ENCODE measurements around the gene PDE3A. TPM values are rescaled to one million over a fixed set of nuclear protein-coding genes. Genes with fewer than 3 reads are reported as not detected.

PDE3A gene
- total RNA-seq, 2 experiments from 2014 or later = not detected

GRCh38 chr12:20593611-20594010 lies 225.3 kb downstream of the PDE3A start:
- Mint-ChIP-seq H3K4me3 (no peak overlapping the region), H3K9me3 (no peaks in the 10 kb centered on the region), H3K4me1 (ENCODE audit: low read depth) (no peaks in the 10 kb centered on the region), H3K36me3 (ENCODE audit: low read depth) (no peaks in the 10 kb centered on the region), H3K27me3 (no peaks in the 10 kb centered on the region), H3K27ac (no peak overlapping the region)
- intact Hi-C loops (cut with micrococcal nuclease) = no loop called here
- no peak for ATAC-seq
- ChIA-PET POLR2A (no interaction called here), CTCF (no interaction called here)
- DNase-seq = no peak
- TF ChIP-seq CTCF (IDR thresholded peaks at IDR 0.05) = no peak

- Mint-ChIP-seq H3K27ac (no peak overlapping the region), H3K4me3 (no peak overlapping the region), H3K27me3 (no peaks in the 10 kb centered on the region), H3K36me3 (ENCODE audit: low read depth) (no peaks in the 10 kb centered on the region), H3K9me3 (no peaks in the 10 kb centered on the region), H3K4me1 (ENCODE audit: low read depth) (no peaks in the 10 kb centered on the region)
- ChIA-PET CTCF (no interaction called here), POLR2A (no interaction called here)
- TF ChIP-seq CTCF (IDR thresholded peaks at IDR 0.05) = no peak
- intact Hi-C loops (cut with micrococcal nuclease) = no loop called here
- ATAC-seq (no peak), DNase-seq (no peak)
Measured at GRCh38 chr12:20596061-20596460, 227.7 kb downstream of the PDE3A start.

- no peaks in the 10 kb centered on the region for H3K4me1 Mint-ChIP-seq (ENCODE audit: low read depth)
- no peaks in the 10 kb centered on the region for H3K36me3 Mint-ChIP-seq (ENCODE audit: low read depth)
- POLR2A ChIA-PET = no interaction called here
- CTCF ChIA-PET = no interaction called here
- no peaks in the 10 kb centered on the region for H3K27me3 Mint-ChIP-seq
- DNase-seq = no peak
- TF ChIP-seq CTCF (IDR thresholded peaks at IDR 0.05) = no peak
- no peak overlapping the region for H3K4me3 Mint-ChIP-seq
- no peak overlapping the region for H3K27ac Mint-ChIP-seq
- no peaks in the 10 kb centered on the region for H3K9me3 Mint-ChIP-seq
- intact Hi-C loops (cut with micrococcal nuclease) = no loop called here
- ATAC-seq = no peak
Measured at GRCh38 chr12:20599757-20600156, 231.4 kb downstream of the PDE3A start.

- Mint-ChIP-seq H3K9me3 (no peaks in the 10 kb centered on the region), H3K4me3 (no peak overlapping the region), H3K27ac (no peak overlapping the region), H3K36me3 (ENCODE audit: low read depth) (no peaks in the 10 kb centered on the region), H3K4me1 (ENCODE audit: low read depth) (no peaks in the 10 kb centered on the region), H3K27me3 (no peaks in the 10 kb centered on the region)
- ChIA-PET CTCF (no interaction called here), POLR2A (no interaction called here)
- ATAC-seq = no peak
- DNase-seq = no peak
- TF ChIP-seq CTCF (IDR thresholded peaks at IDR 0.05) = peak; percentile 18
- intact Hi-C loops (cut with micrococcal nuclease) = no loop called here
Measured at GRCh38 chr12:20601668-20602280, 233.4 kb downstream of the PDE3A start.

GRCh38 chr12:20602641-20603391 lies 234.5 kb downstream of the PDE3A start:
- no peaks in the 10 kb centered on the region for H3K27me3 Mint-ChIP-seq
- POLR2A ChIA-PET = no interaction called here
- intact Hi-C loops (cut with micrococcal nuclease) = no loop called here
- no peaks in the 10 kb centered on the region for H3K4me1 Mint-ChIP-seq (ENCODE audit: low read depth)
- H3K27ac Mint-ChIP-seq = no peak overlapping the region
- DNase-seq (no peak), ATAC-seq (no peak)
- TF ChIP-seq CTCF (IDR thresholded peaks at IDR 0.05) = no peak
- H3K4me3 Mint-ChIP-seq = no peak overlapping the region
- H3K9me3 Mint-ChIP-seq = no peaks in the 10 kb centered on the region
- no peaks in the 10 kb centered on the region for H3K36me3 Mint-ChIP-seq (ENCODE audit: low read depth)
- CTCF ChIA-PET = no interaction called here
